Testis (tissue), 2 donors: ENCODE results near the gene INPP5K.

Experiments used
- CTCF ChIP-seq, 3 experiments: fragments of 450-650 bp in 2 of 3; fragments of 200-600 bp in 1 of 3; sonication (generic) in 1 of 3; IDR thresholded peaks; one replicate each; pipeline ENCODE4 v1.5.1; 2016 to 2019; ENCODE audit warnings: antibody characterized with exemption in 3 of 3, mild to moderate bottlenecking in 2 of 3, moderate library complexity in 1 of 3
- POLR2A ChIP-seq: fragments of 450-650 bp; IDR thresholded peaks from one replicate; pipeline ENCODE4 v1.6.1; 2017; ENCODE audit warnings: antibody characterized with exemption, mild to moderate bottlenecking, moderate library complexity

GRCh38 chr17:1560858-1561355 lies 44.5 kb upstream of the INPP5K start:
- TF ChIP-seq CTCF (IDR thresholded peaks at IDR 0.05) (no peak), POLR2A (no peak)
